CD4-positive, alpha-beta T cell treated with Interleukin-10 for 1 hour (primary cell): ENCODE results near the gene NCBP1.
"Not testable (repeated sequence)": the region's sequence is repeated elsewhere in the genome, so short reads cannot be mapped to it uniquely, and the experiment has no call there.

ENCODE experiments used
- DNase-seq: peaks from one replicate; pipeline ENCODE4 v3.0.0-alpha.2; 2020

Gene NCBP1

GRCh38 chr9:97632985-97633858, at the start of gene NCBP1, which contains the start of gene TSTD2:
TSS of gene NCBP1 (plus strand) at chr9:97633821. CDS start at chr9:97633882, 61 bp downstream.
TSS of gene TSTD2 (minus strand) at chr9:97633368. CDS start at chr9:97627562, 5,806 bp downstream.
- DNase-seq: peak; percentile 97

GRCh38 chr9:97584778-97585177, 48.8 kb upstream of the NCBP1 start:
- not testable (repeated sequence) for DNase-seq

- not testable (repeated sequence) for DNase-seq
These were observed 46.7 kb upstream of the NCBP1 start for GRCh38 chr9:97586909-97587308.

- DNase-seq: no peak
These were observed 42.1 kb upstream of the NCBP1 start for GRCh38 chr9:97591535-97591934.

- no peak for DNase-seq
These were observed 41.5 kb upstream of the NCBP1 start for GRCh38 chr9:97592126-97592525.

GRCh38 chr9:97593960-97594359, 39.7 kb upstream of the NCBP1 start:
- DNase-seq: no peak

- DNase-seq: no peak
These were observed 39.2 kb upstream of the NCBP1 start for GRCh38 chr9:97594381-97594921.

GRCh38 chr9:97596906-97597305, 36.7 kb upstream of the NCBP1 start:
- no peak for DNase-seq

GRCh38 chr9:97598461-97599288, 34.9 kb upstream of the NCBP1 start:
- peak; percentile 75 for DNase-seq

GRCh38 chr9:97599314-97599846, 34.2 kb upstream of the NCBP1 start:
- no peak for DNase-seq

GRCh38 chr9:97600531-97601227, 32.9 kb upstream of the NCBP1 start:
- no peak for DNase-seq

- no peak for DNase-seq
These were observed 32.3 kb upstream of the NCBP1 start for GRCh38 chr9:97601228-97601898.

- no peak for DNase-seq
These were observed 31.2 kb upstream of the NCBP1 start for GRCh38 chr9:97602430-97602829.

GRCh38 chr9:97604901-97605645, 28.5 kb upstream of the NCBP1 start:
- DNase-seq: no peak

- DNase-seq: peak; percentile 73
These were observed 18.1 kb upstream of the NCBP1 start for GRCh38 chr9:97615439-97616072.

GRCh38 chr9:97617939-97618416, 15.6 kb upstream of the NCBP1 start:
- no peak for DNase-seq

GRCh38 chr9:97620063-97620462, 13.6 kb upstream of the NCBP1 start:
- not testable (repeated sequence) for DNase-seq

GRCh38 chr9:97622483-97622882, 11.1 kb upstream of the NCBP1 start:
- DNase-seq: not testable (repeated sequence)

GRCh38 chr9:97623946-97624345, 9.7 kb upstream of the NCBP1 start:
- no peak for DNase-seq

- DNase-seq: no peak
These were observed 8.0 kb upstream of the NCBP1 start for GRCh38 chr9:97625620-97626019.
